TTC549 (cell line): ENCODE results near the gene SPATA12.

Source experiments
- FAIRE-seq: peaks from 2 replicates; lab custom pipeline; 2012; peaks lifted over from hg19 to GRCh38; lab: Jason Lieb, UNC

SPATA12 gene

GRCh38 chr3:57118254-57118653 is 57.8 kb downstream of the SPATA12 start:
- no peak for FAIRE-seq

GRCh38 chr3:57120040-57120439 is 59.6 kb downstream of the SPATA12 start:
- FAIRE-seq: no peak

GRCh38 chr3:57120451-57121174 is 60.1 kb downstream of the SPATA12 start:
- no peak for FAIRE-seq
